Measurements from ENCODE around the gene ABO. TPM values are rescaled to one million over a fixed set of nuclear protein-coding genes. Genes with fewer than 3 reads are reported as not detected.

The ABO gene
- total RNA-seq, 1 experiment from 2014 or later = 0.15 TPM

DNA sequence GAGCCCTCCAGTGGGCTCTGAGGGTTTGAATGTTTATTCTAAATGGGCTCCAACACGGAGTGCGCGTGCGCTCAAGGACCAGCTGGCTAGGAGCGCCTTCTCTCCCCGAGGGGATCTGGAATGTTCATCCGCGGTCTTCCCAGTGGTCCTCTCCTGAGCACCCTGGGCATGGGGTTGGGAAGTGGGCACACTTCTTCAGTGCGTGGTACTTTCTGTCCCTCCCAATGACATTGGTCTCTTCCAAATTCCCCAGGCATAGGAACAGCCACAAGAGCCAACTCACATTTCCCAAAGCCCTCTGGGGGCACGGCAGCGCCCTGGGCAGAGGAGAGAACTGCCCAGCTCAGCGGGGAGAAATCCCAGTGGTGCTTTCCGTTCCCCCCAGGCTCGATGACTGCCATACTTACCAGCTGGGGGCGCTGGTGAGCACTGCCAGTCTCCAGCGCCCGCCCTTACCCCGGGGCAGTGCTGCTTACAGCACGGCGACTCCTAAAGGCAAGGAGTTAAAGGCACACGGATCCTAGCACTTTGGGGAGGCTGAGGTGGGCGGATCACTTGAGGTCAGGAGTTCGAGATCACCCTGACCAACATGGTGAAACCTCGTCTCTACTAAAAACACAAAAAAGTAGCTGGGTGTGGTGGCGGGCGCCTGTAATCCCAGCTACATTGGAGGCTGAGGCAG is 36.0 kb downstream of the ABO start (continued):
- no peak for TF ChIP-seq FOXP1 (CRISPR knock-in tag; IDR thresholded peaks at IDR 0.05; ENCODE audit: borderline replicate concordance)
- TF ChIP-seq, protein P1, sequence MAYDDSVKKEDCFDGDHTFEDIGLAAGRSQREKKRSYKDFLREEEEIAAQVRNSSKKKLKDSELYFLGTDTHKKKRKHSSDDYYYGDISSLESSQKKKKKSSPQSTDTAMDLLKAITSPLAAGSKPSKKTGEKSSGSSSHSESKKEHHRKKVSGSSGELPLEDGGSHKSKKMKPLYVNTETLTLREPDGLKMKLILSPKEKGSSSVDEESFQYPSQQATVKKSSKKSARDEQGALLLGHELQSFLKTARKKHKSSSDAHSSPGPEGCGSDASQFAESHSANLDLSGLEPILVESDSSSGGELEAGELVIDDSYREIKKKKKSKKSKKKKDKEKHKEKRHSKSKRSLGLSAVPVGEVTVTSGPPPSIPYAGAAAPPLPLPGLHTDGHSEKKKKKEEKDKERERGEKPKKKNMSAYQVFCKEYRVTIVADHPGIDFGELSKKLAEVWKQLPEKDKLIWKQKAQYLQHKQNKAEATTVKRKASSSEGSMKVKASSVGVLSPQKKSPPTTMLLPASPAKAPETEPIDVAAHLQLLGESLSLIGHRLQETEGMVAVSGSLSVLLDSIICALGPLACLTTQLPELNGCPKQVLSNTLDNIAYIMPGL (CRISPR knock-in tag; IDR thresholded peaks at IDR 0.05) = peak; percentile 73; the same call in 1 of the 2 replicates
- TF ChIP-seq SP1 (CRISPR knock-in tag; conservative IDR thresholded peaks at IDR 0.05) = no peak; the same call in 1 of the 2 replicates
- TF ChIP-seq, protein P2, sequence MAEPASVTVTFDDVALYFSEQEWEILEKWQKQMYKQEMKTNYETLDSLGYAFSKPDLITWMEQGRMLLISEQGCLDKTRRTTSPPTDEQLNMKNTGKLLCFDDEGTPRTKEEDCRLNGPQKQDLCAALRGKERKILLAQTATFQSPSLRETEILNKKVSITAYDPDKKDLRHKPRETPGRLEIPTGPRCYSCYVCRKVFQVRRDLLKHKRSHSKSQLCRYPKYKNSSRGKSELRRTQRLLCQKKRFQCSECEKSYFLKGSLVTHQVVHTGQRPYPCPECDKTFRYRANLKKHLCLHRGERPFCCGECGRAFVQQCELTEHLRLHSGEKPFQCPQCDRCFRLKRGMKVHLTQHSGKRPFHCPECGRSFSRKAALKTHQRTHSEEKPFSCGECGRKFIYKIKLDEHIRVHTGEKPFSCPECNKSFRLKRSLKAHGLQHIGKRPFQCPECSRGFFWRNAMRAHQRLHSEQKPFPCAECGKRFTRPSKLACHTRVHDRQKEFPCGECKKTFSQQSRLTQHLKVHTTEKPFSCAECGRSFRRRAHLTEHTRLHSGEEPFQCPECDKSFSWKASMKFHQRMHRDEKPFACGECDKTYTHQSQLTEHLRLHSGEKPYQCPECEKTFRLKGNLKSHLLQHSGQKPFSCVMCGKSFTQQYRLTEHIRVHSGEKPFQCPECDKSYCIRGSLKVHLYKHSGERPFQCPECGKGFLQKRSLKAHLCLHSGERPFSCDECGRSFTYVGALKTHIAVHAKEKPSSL (CRISPR knock-in tag; conservative IDR thresholded peaks at IDR 0.05) = no peak
- TF ChIP-seq, protein P3, sequence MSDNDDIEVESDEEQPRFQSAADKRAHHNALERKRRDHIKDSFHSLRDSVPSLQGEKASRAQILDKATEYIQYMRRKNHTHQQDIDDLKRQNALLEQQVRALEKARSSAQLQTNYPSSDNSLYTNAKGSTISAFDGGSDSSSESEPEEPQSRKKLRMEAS (CRISPR knock-in tag; IDR thresholded peaks at IDR 0.05) = no peak
- TF ChIP-seq ZNF232 (CRISPR knock-in tag; IDR thresholded peaks at IDR 0.05) = no peak
- TF ChIP-seq, protein P4, sequence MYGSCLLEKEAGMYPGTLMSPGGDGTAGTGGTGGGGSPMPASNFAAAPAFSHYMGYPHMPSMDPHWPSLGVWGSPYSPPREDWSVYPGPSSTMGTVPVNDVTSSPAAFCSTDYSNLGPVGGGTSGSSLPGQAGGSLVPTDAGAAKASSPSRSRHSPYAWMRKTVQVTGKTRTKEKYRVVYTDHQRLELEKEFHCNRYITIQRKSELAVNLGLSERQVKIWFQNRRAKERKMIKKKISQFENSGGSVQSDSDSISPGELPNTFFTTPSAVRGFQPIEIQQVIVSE (CRISPR knock-in tag; IDR thresholded peaks at IDR 0.05; ENCODE audit: borderline replicate concordance) = no peak
- TF ChIP-seq FOXK1 (CRISPR knock-in tag; IDR thresholded peaks at IDR 0.05) = 0 out of 2 replicates have a peak, but pooled peaks have one; percentile 39
- TF ChIP-seq, protein P5, sequence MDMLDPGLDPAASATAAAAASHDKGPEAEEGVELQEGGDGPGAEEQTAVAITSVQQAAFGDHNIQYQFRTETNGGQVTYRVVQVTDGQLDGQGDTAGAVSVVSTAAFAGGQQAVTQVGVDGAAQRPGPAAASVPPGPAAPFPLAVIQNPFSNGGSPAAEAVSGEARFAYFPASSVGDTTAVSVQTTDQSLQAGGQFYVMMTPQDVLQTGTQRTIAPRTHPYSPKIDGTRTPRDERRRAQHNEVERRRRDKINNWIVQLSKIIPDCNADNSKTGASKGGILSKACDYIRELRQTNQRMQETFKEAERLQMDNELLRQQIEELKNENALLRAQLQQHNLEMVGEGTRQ (CRISPR knock-in tag; IDR thresholded peaks at IDR 0.05) = no peak
- TF ChIP-seq, protein P6, sequence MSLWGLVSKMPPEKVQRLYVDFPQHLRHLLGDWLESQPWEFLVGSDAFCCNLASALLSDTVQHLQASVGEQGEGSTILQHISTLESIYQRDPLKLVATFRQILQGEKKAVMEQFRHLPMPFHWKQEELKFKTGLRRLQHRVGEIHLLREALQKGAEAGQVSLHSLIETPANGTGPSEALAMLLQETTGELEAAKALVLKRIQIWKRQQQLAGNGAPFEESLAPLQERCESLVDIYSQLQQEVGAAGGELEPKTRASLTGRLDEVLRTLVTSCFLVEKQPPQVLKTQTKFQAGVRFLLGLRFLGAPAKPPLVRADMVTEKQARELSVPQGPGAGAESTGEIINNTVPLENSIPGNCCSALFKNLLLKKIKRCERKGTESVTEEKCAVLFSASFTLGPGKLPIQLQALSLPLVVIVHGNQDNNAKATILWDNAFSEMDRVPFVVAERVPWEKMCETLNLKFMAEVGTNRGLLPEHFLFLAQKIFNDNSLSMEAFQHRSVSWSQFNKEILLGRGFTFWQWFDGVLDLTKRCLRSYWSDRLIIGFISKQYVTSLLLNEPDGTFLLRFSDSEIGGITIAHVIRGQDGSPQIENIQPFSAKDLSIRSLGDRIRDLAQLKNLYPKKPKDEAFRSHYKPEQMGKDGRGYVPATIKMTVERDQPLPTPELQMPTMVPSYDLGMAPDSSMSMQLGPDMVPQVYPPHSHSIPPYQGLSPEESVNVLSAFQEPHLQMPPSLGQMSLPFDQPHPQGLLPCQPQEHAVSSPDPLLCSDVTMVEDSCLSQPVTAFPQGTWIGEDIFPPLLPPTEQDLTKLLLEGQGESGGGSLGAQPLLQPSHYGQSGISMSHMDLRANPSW (CRISPR knock-in tag; conservative IDR thresholded peaks at IDR 0.05; ENCODE audit: low read depth) = no peak
- no peak for TF ChIP-seq ZNF396 (CRISPR knock-in tag; IDR thresholded peaks at IDR 0.05; ENCODE audit: borderline replicate concordance)
- no peak for TF ChIP-seq OVOL2 (CRISPR knock-in tag; IDR thresholded peaks at IDR 0.05; ENCODE audit: borderline replicate concordance)
- TF ChIP-seq, protein P7, sequence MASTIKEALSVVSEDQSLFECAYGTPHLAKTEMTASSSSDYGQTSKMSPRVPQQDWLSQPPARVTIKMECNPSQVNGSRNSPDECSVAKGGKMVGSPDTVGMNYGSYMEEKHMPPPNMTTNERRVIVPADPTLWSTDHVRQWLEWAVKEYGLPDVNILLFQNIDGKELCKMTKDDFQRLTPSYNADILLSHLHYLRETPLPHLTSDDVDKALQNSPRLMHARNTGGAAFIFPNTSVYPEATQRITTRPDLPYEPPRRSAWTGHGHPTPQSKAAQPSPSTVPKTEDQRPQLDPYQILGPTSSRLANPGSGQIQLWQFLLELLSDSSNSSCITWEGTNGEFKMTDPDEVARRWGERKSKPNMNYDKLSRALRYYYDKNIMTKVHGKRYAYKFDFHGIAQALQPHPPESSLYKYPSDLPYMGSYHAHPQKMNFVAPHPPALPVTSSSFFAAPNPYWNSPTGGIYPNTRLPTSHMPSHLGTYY (CRISPR knock-in tag; IDR thresholded peaks at IDR 0.05) = no peak
- TF ChIP-seq, protein P8, sequence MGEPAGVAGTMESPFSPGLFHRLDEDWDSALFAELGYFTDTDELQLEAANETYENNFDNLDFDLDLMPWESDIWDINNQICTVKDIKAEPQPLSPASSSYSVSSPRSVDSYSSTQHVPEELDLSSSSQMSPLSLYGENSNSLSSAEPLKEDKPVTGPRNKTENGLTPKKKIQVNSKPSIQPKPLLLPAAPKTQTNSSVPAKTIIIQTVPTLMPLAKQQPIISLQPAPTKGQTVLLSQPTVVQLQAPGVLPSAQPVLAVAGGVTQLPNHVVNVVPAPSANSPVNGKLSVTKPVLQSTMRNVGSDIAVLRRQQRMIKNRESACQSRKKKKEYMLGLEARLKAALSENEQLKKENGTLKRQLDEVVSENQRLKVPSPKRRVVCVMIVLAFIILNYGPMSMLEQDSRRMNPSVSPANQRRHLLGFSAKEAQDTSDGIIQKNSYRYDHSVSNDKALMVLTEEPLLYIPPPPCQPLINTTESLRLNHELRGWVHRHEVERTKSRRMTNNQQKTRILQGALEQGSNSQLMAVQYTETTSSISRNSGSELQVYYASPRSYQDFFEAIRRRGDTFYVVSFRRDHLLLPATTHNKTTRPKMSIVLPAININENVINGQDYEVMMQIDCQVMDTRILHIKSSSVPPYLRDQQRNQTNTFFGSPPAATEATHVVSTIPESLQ (CRISPR knock-in tag; IDR thresholded peaks at IDR 0.05) = no peak
- TF ChIP-seq, protein P9, sequence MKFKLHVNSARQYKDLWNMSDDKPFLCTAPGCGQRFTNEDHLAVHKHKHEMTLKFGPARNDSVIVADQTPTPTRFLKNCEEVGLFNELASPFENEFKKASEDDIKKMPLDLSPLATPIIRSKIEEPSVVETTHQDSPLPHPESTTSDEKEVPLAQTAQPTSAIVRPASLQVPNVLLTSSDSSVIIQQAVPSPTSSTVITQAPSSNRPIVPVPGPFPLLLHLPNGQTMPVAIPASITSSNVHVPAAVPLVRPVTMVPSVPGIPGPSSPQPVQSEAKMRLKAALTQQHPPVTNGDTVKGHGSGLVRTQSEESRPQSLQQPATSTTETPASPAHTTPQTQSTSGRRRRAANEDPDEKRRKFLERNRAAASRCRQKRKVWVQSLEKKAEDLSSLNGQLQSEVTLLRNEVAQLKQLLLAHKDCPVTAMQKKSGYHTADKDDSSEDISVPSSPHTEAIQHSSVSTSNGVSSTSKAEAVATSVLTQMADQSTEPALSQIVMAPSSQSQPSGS (CRISPR knock-in tag; IDR thresholded peaks at IDR 0.05; ENCODE audit: borderline replicate concordance, low read depth) = no peak
- no peak for TF ChIP-seq ZNF138 (CRISPR knock-in tag; conservative IDR thresholded peaks at IDR 0.05)
- TF ChIP-seq, protein P10, sequence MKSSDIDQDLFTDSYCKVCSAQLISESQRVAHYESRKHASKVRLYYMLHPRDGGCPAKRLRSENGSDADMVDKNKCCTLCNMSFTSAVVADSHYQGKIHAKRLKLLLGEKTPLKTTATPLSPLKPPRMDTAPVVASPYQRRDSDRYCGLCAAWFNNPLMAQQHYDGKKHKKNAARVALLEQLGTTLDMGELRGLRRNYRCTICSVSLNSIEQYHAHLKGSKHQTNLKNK (CRISPR knock-in tag; IDR thresholded peaks at IDR 0.05) = no peak
- TF ChIP-seq TCF7 (CRISPR knock-in tag; IDR thresholded peaks at IDR 0.05; ENCODE audit: low read depth) = no peak
- TF ChIP-seq ESRRA (CRISPR knock-in tag; IDR thresholded peaks at IDR 0.05; ENCODE audit: borderline replicate concordance) = no peak
- TF ChIP-seq TEAD1 (CRISPR knock-in tag; IDR thresholded peaks at IDR 0.05) = peak; percentile 50; the same call in 1 of the 2 replicates
- TF ChIP-seq, protein P11, sequence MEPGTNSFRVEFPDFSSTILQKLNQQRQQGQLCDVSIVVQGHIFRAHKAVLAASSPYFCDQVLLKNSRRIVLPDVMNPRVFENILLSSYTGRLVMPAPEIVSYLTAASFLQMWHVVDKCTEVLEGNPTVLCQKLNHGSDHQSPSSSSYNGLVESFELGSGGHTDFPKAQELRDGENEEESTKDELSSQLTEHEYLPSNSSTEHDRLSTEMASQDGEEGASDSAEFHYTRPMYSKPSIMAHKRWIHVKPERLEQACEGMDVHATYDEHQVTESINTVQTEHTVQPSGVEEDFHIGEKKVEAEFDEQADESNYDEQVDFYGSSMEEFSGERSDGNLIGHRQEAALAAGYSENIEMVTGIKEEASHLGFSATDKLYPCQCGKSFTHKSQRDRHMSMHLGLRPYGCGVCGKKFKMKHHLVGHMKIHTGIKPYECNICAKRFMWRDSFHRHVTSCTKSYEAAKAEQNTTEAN (CRISPR knock-in tag; IDR thresholded peaks at IDR 0.05) = no peak
- no peak for TF ChIP-seq FOXJ3 (CRISPR knock-in tag; IDR thresholded peaks at IDR 0.05; ENCODE audit: borderline replicate concordance)

All from WTC11 (cell line).